SH-SY5Y (cell line): Measurements from ENCODE around the gene RHEBL1.

ENCODE experiments used
- GATA2 ChIP-seq: IDR thresholded peaks from 2 replicates; pipeline ENCODE4 v1.6.1; 2011; ENCODE audit warnings: mild to moderate bottlenecking, low read depth, low read length
- GATA3 ChIP-seq: IDR thresholded peaks from 2 replicates; pipeline ENCODE4 v1.6.1; 2011; ENCODE audit warnings: low read depth, mild to moderate bottlenecking, low read length, moderate library complexity

- TF ChIP-seq GATA2 (no peak), GATA3 (no peak)
These were observed 49.3 kb downstream of the RHEBL1 start for GRCh38 chr12:49020441-49020840.
